Effector memory CD4-positive, alpha-beta T cell (primary cell): ENCODE measurements around the gene SLC35A3.
"Not testable (repeated sequence)": the region's sequence is repeated elsewhere in the genome, so short reads cannot be mapped to it uniquely, and the experiment has no call there.

Experiments used
- DNase-seq, 3 donors: peaks; one replicate each; pipeline ENCODE4 v3.0.0-alpha.2; 2020
- H3K27ac ChIP-seq: 2 replicates; pipeline ENCODE4 v1.7.0; 2013; ENCODE audit warnings: mild to moderate bottlenecking, low read length, moderate library complexity; ENCODE audit not compliant: insufficient read depth, poor library complexity, severe bottlenecking
- H3K27me3 ChIP-seq: replicated peaks from 2 replicates; pipeline ENCODE4 v1.7.0; 2013; ENCODE audit warnings: mild to moderate bottlenecking, low read length; ENCODE audit not compliant: insufficient read depth, control insufficient read depth, poor library complexity, severe bottlenecking
- H3K36me3 ChIP-seq: 2 replicates; pipeline ENCODE4 v1.7.0; 2013; ENCODE audit warnings: mild to moderate bottlenecking, low read length, moderate library complexity; ENCODE audit not compliant: control insufficient read depth, insufficient read depth
- H3K4me1 ChIP-seq: 2 replicates; pipeline ENCODE4 v1.7.0; 2013; ENCODE audit warnings: low read length, mild to moderate bottlenecking; ENCODE audit not compliant: control insufficient read depth, insufficient read depth, poor library complexity, severe bottlenecking
- H3K4me3 ChIP-seq: 2 replicates; pipeline ENCODE4 v1.7.0; 2013; ENCODE audit warnings: low read length, low read depth, mild to moderate bottlenecking; ENCODE audit not compliant: insufficient read depth, poor library complexity, severe bottlenecking
- H3K9me3 ChIP-seq: 2 replicates; pipeline ENCODE4 v1.7.0; 2013; ENCODE audit warnings: mild to moderate bottlenecking, low read length, moderate library complexity; ENCODE audit not compliant: control insufficient read depth

SLC35A3 gene

DNA sequence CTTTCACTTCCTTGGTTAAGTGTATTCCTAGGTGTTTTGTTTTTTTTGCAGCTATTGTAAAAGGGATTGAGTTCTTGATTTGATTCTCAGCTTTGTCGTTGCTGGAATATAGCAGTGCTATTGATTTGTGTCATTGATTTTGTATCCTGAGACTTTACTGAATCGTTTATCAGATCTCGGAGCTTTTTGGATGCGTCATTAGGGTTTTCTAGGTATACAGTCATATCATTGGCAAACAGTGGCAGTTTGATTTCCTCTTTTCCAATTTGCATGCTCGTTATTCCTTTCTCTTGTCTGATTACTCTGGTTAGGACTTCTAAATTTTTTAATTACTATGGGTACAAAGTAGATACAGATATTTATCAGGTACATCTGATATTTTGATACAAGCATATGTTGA lies 75.4 kb downstream of the SLC35A3 start:
- Histone ChIP-seq H3K27me3 (no peaks in the 10 kb centered on the region), H3K36me3 (no peaks in the 10 kb centered on the region), H3K4me3 (no peak overlapping the region), H3K9me3 (no peaks in the 10 kb centered on the region), H3K27ac (no peak overlapping the region), H3K4me1 (peaks cover 4% of the 10 kb centered on the region)
- no peak for DNase-seq

- H3K27me3 ChIP-seq, H3K36me3 ChIP-seq, H3K4me1 ChIP-seq, H3K4me3 ChIP-seq, DNase-seq, H3K9me3 ChIP-seq, H3K27ac ChIP-seq: not testable (repeated sequence)
These were observed 77.5 kb downstream of the SLC35A3 start for GRCh38 chr1:100047235-100047708.

- no peak for DNase-seq
- Histone ChIP-seq H3K36me3 (peaks cover 7% of the 10 kb centered on the region), H3K9me3 (no peaks in the 10 kb centered on the region), H3K4me1 (peaks cover 4% of the 10 kb centered on the region), H3K27ac (no peak overlapping the region), H3K4me3 (no peak overlapping the region), H3K27me3 (no peaks in the 10 kb centered on the region)
These were observed 80.3 kb downstream of the SLC35A3 start for GRCh38 chr1:100050139-100050538.

DNA sequence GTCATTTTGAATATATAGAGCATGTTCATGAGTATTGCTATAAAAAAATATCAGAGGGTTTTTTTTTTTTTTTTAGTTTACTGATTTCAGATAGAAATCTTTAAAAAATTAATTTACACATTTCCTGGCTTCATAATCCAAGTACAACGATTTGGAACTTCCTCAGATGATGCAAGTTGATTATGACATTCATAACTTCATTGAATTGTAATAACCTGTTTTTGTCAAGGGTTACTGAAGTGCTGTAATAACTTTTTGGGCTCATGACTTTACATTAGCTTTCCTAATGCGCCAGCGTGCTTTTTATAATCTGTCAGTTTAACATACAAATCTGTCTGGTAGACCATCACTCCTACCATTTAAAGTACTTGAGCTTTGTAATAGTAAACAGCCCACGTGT lies 81.6 kb downstream of the SLC35A3 start:
- H3K27me3 ChIP-seq = no peaks in the 10 kb centered on the region
- peaks cover 7% of the 10 kb centered on the region for H3K36me3 ChIP-seq
- H3K9me3 ChIP-seq = no peaks in the 10 kb centered on the region
- no peak for DNase-seq
- no peak overlapping the region for H3K27ac ChIP-seq
- no peak overlapping the region for H3K4me3 ChIP-seq
- no peaks in the 10 kb centered on the region for H3K4me1 ChIP-seq

DNA sequence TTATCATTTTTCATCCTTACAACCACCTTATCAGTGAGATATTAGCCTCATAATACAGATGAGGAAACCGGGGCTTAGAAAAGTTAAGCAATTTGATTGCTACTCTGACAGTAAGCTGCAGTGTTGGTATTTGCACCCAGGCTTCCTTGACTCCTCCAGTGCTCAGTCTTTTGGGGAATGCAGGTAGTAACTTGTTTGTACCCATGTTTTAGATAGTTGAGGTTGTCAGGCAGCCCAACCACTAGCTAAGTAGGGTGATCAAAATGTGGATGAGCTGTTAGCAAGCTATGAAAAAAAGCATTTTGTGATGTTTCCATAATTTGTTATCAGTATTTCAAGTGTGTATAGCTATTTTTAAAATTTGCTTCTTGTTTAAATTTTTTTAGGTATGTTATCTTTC lies 82.1 kb downstream of the SLC35A3 start:
- H3K27me3 ChIP-seq = no peaks in the 10 kb centered on the region
- H3K9me3 ChIP-seq = no peaks in the 10 kb centered on the region
- H3K36me3 ChIP-seq = peaks cover 7% of the 10 kb centered on the region
- H3K4me1 ChIP-seq = no peaks in the 10 kb centered on the region
- no peak overlapping the region for H3K27ac ChIP-seq
- DNase-seq = no peak
- H3K4me3 ChIP-seq = no peak overlapping the region

GRCh38 chr1:100053119-100053518 lies 83.3 kb downstream of the SLC35A3 start:
- Histone ChIP-seq H3K27me3 (no peaks in the 10 kb centered on the region), H3K4me3 (no peak overlapping the region), H3K27ac (no peak overlapping the region), H3K9me3 (no peaks in the 10 kb centered on the region), H3K4me1 (no peaks in the 10 kb centered on the region), H3K36me3 (peaks cover 7% of the 10 kb centered on the region)
- no peak for DNase-seq

DNA sequence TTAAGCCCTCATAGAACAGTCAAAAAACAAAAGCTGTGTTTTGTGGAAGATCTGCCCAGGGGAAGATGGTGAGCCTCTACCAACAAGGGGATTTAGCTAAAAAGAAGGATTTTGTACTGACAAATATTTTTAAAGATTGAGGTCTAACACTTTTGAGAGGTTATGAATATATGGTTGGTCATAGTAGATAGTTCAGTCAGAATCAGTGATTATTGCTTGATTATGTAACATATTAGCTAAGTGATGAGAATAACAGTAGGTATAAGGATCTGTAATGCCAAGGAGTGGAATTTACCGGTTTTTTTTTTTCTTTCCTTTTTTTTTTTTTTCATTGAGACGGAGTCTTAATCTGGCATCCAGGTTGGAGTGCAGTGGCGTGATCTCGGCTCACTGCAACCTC lies 83.9 kb downstream of the SLC35A3 start:
- Histone ChIP-seq H3K27ac (no peak overlapping the region), H3K4me1 (no peaks in the 10 kb centered on the region), H3K9me3 (no peaks in the 10 kb centered on the region), H3K27me3 (no peaks in the 10 kb centered on the region), H3K4me3 (no peak overlapping the region), H3K36me3 (peaks cover 7% of the 10 kb centered on the region)
- no peak for DNase-seq

DNA sequence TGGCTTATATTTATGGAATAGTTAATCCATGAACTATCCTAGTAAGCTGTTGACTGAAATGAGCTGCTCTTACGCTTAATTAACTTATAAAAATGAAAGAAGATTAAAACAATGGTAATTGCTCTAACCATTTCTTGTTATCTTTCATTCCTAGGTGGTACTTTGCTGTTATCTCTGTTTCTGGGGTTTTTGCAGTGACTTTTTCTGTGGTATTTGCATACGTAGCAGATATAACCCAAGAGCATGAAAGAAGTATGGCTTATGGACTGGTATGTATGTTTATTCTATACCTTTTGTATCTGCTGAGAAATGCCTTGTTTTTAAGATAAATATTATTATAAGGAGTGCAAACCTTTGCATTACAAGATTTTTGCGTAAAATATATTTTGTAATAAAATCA lies 91.9 kb downstream of the SLC35A3 start:
- DNase-seq = no peak
- Histone ChIP-seq H3K9me3 (no peaks in the 10 kb centered on the region), H3K27ac (no peak overlapping the region), H3K27me3 (no peaks in the 10 kb centered on the region), H3K36me3 (peaks cover 44% of the 10 kb centered on the region), H3K4me3 (no peak overlapping the region), H3K4me1 (peaks cover 2% of the 10 kb centered on the region)

DNA sequence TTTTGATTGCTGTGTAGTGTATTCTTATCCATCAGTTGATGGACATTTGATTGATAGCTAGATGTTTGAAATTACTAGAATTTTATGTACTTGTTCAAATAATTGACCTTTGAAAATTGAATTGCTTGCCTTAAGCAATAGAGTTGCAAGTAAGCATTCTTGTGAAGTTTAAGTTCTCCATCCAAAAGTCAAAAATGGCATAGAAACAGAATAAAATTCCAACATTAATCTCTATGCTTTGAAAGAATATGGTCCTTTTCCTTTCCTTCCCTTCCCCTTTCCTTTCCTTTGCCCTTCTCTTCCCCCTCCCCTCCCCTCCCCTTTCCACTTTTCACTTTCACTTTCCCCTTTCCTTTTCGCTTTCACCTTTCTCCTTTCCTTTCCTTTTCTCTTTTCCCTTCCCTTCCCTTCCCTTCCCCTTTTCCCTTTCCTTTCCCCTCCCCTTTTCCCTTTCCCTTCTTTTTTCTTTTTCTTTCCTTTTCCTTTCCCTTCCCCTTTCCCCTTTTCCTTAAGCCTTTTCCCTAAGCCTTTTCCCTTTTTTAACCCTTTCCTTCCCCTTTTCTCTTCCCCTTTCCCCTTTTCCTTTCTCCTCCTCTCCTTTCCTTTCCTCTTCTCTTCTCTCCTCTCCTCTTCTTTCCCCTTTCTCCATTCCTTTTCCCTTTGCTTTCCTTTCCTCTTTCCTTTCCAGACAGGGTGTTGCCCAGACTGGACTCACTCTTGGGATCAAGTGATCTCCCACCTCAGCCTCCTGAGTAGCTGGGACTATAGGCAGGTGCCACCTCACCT lies 95.6 kb downstream of the SLC35A3 start:
- no peaks in the 10 kb centered on the region for H3K9me3 ChIP-seq
- no peaks in the 10 kb centered on the region for H3K27me3 ChIP-seq
- peaks cover 2% of the 10 kb centered on the region for H3K4me1 ChIP-seq
- H3K27ac ChIP-seq = no peak overlapping the region
- DNase-seq = no peak
- H3K36me3 ChIP-seq = peaks cover 71% of the 10 kb centered on the region
- H3K4me3 ChIP-seq = no peak overlapping the region

- H3K36me3 ChIP-seq = peaks cover 71% of the 10 kb centered on the region
- H3K4me3 ChIP-seq = no peak overlapping the region
- H3K9me3 ChIP-seq = no peaks in the 10 kb centered on the region
- H3K4me1 ChIP-seq = peaks cover 2% of the 10 kb centered on the region
- no peak overlapping the region for H3K27ac ChIP-seq
- DNase-seq = no peak
- H3K27me3 ChIP-seq = no peaks in the 10 kb centered on the region
These were observed 96.1 kb downstream of the SLC35A3 start for GRCh38 chr1:100065969-100066227.
